GM12864 (cell line): ENCODE measurements around the gene FTL.

Experiments used
- DNase-seq: peaks from one replicate; pipeline ENCODE4 v3.0.0-alpha.2; 2011; ENCODE audit warnings: low read depth
- H3K4me3 ChIP-seq: 2 replicates; pipeline ENCODE4 v1.5.1; 2011; ENCODE audit warnings: mild to moderate bottlenecking, low read depth, low read length, control low read depth
- TF ChIP-seq, protein P1 (sequence below): IDR thresholded peaks from 2 replicates; pipeline ENCODE4 v1.5.1; 2011; ENCODE audit warnings: low read depth, mild to moderate bottlenecking, moderate library complexity, low read length, control low read depth, inconsistent platforms; ENCODE audit errors: missing control alignments

Gene FTL

DNA sequence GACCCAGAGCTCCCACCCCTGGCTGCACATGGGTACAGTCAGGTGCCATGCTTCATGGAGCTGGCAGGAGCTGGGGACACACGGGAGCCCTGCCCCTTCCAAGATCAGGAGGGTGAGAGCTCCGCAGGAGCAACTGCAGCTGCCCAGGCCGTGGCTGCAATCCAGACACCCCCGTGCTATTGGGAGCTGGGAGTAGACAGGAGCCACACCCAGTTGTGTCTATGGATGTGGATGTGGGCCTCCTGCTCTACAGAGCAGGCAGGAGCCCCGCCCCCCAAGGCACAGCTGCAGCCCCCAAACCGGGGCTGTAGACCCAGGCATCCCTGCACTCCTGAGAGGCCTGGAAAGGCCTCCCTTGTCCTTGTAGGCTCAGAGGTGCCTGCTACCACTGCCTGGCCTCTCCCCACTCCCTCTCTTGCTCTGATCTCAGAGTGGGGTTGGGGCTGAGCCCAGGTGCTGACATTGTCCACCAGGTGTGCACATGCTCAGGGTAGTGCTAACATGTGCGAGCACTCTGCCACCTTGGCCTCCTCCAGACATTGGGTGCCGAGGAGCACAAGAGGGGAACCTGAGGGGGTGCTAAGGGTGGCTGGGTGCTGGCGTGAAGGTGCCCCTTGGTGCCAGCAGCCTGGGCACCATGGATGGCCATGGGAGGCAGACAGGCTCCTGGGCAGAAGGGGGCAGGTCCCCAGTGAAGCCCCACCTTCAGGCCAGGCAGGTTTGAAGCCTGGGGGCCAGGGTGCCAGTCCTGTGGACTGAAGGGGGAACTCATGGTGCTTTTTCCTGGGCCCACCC is 18.4 kb upstream of the FTL start:
- no peak overlapping the region for H3K4me3 ChIP-seq
- DNase-seq, result no peak
- TF ChIP-seq, protein P1, sequence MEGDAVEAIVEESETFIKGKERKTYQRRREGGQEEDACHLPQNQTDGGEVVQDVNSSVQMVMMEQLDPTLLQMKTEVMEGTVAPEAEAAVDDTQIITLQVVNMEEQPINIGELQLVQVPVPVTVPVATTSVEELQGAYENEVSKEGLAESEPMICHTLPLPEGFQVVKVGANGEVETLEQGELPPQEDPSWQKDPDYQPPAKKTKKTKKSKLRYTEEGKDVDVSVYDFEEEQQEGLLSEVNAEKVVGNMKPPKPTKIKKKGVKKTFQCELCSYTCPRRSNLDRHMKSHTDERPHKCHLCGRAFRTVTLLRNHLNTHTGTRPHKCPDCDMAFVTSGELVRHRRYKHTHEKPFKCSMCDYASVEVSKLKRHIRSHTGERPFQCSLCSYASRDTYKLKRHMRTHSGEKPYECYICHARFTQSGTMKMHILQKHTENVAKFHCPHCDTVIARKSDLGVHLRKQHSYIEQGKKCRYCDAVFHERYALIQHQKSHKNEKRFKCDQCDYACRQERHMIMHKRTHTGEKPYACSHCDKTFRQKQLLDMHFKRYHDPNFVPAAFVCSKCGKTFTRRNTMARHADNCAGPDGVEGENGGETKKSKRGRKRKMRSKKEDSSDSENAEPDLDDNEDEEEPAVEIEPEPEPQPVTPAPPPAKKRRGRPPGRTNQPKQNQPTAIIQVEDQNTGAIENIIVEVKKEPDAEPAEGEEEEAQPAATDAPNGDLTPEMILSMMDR, result no peak

DNA sequence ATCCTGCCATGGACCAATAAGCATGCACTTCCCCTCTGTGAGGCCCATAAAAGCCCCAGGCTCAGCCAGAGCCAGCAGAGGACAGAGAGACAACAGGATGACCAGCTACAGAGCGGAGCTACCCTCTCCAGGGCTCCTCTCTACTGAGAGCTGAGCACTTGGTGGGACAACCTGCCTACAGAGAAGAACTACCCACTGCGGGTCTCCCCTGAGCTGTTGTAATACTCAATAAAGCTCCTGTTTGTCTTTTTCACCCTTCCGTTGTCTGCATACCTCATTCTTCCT is 17.9 kb upstream of the FTL start:
- DNase-seq, result no peak
- TF ChIP-seq, protein P1, result no peak
- no peak overlapping the region for H3K4me3 ChIP-seq

DNA sequence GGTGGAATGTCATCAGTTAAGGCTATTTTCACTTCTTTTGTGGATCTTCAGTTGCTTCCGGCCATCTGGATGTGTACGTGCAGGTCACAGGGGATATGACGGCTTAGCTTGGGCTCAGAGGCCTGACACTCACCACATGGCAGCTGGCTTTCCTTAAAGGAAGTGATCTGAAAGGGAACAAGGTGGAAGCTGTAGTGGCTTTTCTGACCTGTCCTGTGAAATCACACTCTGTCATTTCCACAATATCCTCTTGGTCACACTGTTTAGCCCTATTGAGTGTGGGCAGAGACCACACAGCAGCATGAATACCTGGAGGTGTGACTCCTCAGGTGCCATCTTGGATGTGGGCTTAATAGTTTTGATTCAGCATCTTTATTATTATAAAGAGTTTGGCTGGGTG is 14.9 kb upstream of the FTL start:
- TF ChIP-seq, protein P1, result no peak
- DNase-seq, result no peak
- H3K4me3 ChIP-seq, result no peak overlapping the region

DNA sequence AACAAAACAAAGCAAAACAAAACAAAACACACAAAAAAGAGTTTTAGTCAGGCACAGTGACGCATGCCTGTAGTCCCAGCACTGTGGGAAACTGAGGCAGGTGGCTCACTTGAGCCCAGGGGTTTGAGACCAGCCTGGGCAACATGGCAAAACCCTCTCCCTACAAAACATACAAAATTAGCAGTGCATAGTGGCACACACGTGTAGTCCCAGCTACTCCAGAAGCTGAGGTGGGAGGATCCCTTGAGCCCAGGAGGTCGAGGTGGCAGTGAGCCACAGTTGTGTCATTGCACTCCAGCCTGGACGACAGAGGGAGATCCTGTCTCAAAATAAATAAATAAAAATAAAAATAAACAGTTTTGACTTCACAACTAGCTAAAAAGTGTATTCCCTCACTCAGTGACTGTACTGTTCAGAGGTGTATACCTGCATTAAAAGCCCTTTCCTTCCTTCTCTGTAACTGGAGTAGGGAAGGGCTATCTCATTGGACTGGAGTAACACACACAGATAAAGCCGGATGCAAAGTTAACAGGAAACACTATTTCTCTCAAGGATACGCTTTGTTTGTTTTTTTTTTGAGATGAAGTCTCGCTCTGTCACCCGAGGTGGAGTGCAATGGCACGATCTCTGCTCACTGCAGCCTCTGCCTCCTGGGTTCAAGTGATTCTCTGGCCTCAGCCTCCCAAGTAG is 14.1 kb upstream of the FTL start:
- H3K4me3 ChIP-seq, result no peak overlapping the region
- TF ChIP-seq, protein P1, result no peak
- no peak for DNase-seq

DNA sequence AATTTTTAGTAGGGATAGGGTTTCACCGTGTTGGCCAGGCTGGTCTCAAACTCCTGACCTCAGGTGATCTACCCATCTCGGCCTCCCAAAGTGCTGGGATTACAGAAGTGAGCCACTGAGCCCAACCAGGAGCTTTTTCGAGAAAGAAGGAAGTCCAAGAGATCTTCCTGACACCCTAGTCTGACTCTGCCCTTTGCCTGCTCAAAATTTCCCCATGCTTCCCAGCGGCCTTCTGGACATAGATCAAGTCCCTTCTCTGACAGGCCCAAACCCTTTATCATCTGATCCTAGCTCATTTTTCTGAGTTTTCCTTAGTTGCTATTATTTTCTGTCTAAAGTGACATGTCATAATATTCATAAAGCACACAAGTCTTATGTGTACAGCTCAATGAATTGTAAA is 12.0 kb upstream of the FTL start:
- no peak for DNase-seq
- H3K4me3 ChIP-seq, result no peak overlapping the region
- TF ChIP-seq, protein P1, result no peak

DNA sequence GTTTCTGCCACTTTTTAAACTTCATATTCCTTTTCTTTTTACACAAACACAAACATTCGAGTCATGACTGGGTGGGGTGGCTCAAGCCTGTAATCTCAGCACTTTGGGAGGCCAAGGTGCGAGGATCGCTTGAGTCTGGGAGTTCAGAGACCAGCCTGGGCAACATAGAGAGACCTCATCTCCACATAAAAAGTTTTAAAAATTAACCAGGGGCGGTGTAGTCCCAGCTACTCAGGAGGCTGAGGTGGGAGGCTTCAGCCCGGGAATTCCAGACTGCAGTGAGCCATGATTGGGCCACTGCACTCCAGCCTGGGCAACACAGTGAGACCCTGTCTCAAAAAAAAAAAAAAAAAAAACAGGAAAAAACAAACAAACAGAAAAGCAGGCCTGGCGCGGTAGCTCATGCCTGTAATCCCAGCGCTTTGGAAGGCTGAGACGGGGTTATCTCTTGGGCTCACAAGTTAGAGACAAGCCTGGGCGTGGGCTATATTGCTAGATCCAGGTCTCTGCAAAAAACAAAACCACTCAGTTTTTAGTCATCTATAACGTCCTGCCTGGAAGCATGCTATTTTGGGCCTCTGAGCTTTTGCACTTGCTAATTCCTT is 11.0 kb upstream of the FTL start:
- DNase-seq, result no peak
- TF ChIP-seq, protein P1, result no peak
- H3K4me3 ChIP-seq, result peak overlapping the region; percentile 80
